ENCODE measurements around the gene TPM1.

The TPM1 gene

GRCh38 chr15:63043335-63044076, 959 bp downstream of the TPM1 start:
- DNase-seq: peak; percentile 19

DNA sequence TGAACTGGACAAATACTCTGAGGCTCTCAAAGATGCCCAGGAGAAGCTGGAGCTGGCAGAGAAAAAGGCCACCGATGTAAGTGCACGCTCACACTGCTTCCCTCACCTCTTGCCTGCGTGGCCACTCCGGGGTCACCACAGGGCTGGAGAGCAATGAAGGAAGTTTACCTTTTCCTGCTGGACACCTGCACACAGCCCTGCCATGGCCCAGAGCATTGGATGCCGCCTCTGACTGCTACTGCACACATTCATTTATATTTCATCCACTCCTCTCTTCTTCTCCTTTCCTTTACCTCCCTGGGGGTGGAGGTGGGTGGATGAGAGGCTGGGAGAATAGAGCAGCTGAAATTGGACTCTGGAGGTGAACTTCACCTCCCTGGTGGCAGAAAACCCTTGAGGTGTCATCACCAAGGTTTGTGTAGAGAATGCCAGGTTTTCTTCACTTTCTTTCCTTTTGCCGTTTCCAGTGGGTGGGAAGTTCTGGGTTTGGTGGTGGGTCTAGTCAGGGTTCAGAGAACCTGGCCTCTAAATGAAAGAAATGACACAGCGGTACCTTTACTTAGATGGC, 1.6 kb downstream of the TPM1 start:
- no peak for DNase-seq

- DNase-seq: no peak
Observed at GRCh38 chr15:63044645-63045464, 2.3 kb downstream of the TPM1 start.

GRCh38 chr15:63045465-63045840, 2.9 kb downstream of the TPM1 start:
- no peak for DNase-seq

DNA sequence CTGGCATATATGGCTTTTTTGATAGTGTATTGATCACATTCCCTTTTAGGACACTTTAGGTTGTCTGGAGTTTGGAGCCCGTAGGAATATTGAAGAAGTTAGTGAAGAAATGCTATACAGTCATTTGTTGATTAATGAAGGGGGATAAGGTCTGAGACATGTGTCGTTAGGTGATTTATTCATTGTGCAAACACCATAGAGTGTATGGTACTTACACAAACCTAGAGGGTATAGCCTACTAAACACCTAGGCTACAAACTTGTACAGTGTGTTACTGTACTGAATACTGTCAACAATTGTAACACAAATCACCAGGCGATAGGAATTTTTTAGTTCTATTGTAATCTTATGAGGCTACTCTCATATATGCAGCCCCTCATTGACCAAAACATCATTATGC, 3.3 kb downstream of the TPM1 start:
- no peak for DNase-seq

- DNase-seq: no peak
Observed at GRCh38 chr15:63046917-63047760, 4.6 kb downstream of the TPM1 start.

- DNase-seq: no peak
Observed at GRCh38 chr15:63047792-63048114, 5.2 kb downstream of the TPM1 start.

DNA sequence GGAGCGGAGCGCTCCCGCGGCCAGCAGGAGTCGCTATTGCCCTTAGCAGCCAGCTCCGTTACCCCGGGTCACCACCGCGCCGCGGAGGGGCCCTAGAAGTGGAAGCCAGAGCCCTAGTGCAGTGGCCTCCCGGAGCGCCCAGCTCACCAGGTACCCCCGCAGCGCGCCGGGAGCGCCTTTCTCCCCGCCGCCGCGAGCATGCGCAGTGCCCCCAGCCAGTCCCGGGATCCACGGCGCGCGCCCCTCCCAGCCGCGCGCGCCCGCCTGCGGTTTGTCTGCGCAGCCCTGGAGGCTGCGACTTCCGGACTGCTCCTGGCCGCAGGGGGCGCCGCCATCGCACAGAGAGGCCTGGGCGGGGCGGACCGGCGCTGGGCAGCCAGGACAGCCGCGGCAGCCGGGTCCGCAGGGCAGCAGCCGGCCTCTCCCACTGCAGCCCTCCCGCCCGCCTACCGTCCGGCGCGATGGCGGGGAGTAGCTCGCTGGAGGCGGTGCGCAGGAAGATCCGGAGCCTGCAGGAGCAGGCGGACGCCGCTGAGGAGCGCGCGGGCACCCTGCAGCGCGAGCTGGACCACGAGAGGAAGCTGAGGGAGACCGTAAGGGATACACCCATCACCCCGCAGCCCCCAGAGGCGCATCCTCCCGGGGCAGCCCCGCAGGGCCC, 5.7 kb downstream of the TPM1 start:
- DNase-seq: peak; percentile 89

- DNase-seq: peak; percentile 49
Observed at GRCh38 chr15:63048776-63049665, 6.5 kb downstream of the TPM1 start.

DNA sequence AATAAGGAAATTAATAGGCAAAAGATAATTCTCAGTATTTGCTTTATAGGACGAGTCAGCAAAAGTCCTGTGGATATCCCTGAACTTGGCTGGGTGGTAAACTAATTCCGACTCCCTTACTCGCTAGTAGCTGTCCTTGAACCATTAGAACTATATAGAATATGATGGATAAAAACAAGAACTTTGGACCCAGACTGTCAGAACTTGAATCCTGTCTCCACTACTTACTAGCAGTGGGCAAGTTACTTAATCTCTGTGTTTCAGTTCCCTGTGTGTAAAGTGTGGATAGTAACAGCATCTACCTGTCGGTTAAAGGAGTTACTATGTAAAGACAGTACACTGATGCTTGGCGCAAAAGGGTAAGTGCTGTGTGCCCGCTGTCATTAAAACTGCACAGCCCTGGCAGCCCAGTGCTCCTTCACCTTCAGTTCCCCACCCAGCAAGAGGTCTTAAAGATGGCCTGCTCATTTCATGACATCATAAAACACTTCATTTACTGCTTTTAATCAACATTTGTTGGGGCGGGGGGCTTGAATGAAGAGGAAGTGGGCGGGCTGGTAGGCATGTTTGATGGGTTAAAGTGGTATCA, 7.3 kb downstream of the TPM1 start:
- DNase-seq: no peak

- DNase-seq: no peak
Observed at GRCh38 chr15:63050731-63051155, 8.2 kb downstream of the TPM1 start.

GRCh38 chr15:63051156-63052066, 8.9 kb downstream of the TPM1 start:
- no peak for DNase-seq

- no peak for DNase-seq
Observed at GRCh38 chr15:63052077-63052841, 9.7 kb downstream of the TPM1 start.

DNA sequence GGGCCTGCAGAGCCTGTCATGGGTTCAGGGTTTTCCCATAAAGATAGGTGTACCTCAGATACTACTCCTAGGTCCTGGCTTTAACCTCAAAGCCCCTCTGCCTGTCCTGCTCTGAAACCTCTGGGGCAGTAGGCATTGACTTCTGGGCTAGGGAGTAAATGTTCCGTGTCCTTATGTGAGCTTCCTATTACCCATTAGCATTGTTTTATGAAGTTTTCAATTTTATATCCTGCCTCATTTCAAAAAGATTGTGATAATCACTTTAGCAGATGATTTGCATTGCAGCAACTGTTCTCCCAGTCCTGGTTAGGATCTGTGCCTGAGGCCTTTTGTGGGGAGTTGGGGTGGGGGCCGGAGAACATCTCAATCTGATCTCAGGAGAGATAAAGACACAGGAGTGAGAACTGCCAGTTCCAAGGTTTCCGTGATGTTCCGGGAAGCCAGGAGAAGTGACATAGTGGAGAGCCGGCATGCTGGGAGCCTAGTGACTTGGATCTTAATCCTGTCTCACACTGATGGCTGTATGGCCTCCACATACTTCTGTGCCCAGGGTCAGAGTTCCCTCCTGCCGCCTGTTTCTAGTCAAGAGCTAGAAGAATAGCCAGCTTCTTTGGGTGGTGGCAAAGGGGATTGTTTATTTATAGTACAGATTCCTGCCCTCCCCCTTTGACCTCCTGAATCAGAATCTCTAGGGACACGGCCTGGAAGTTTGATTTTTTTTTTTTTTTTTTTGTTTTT, 10.6 kb downstream of the TPM1 start:
- no peak for DNase-seq

- no peak for DNase-seq
Observed at GRCh38 chr15:63054281-63054683, 11.7 kb downstream of the TPM1 start.

DNA sequence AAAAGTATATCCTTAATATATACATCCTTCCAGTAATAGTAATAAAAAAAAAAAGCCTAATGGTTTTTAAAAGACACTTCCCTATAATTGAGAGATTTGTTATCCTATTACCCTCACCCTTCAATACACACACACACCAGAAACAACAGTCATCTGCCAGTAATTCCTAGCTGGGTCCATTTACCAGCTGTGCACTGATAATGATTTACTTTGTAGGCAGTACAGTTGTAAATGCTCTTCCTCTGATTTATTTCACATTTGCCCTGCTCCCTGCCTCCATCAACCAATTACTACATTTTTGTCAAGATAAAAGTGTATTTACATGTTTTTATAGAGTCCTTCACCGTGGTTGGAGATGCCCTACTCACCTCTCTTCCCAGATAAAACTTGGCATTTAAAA, 12.4 kb downstream of the TPM1 start:
- DNase-seq: no peak

DNA sequence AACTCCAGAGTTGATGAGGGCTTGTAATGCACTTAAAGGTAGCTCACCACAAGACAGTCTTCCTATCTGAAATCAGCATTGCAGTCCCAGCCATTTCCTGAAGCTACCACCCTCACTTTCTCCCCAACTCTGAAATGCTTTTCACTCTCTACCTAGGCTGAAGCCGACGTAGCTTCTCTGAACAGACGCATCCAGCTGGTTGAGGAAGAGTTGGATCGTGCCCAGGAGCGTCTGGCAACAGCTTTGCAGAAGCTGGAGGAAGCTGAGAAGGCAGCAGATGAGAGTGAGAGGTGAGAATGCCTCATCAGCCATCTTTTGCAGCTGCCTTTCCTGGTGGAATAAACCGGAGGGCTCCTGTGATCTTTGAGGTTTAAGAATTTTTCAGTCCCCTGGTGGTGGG, 14.3 kb downstream of the TPM1 start:
- no peak for DNase-seq

All from activated CD4-positive, alpha-beta T cell treated with anti-CD3 and anti-CD28 coated beads for 48 hours (primary cell).